ENCODE results near the gene SLC25A30.
"Not testable (repeated sequence)": the region's sequence is repeated elsewhere in the genome, so short reads cannot be mapped to it uniquely, and the experiment has no call there.

Gene SLC25A30

GRCh38 chr13:45364876-45365557 lies 53.2 kb downstream of the SLC25A30 start:
- no peak for FAIRE-seq

- FAIRE-seq: no peak
Observed at GRCh38 chr13:45362939-45363338, 55.2 kb downstream of the SLC25A30 start.

- FAIRE-seq: no peak
Observed at GRCh38 chr13:45361596-45362206, 56.5 kb downstream of the SLC25A30 start.

GRCh38 chr13:45356966-45357672 lies 61.1 kb downstream of the SLC25A30 start:
- FAIRE-seq: no peak

- no peak for FAIRE-seq
Observed at GRCh38 chr13:45353895-45354294, 64.3 kb downstream of the SLC25A30 start.

GRCh38 chr13:45352031-45352430 lies 66.1 kb downstream of the SLC25A30 start:
- FAIRE-seq: no peak

GRCh38 chr13:45350152-45350551 lies 68.0 kb downstream of the SLC25A30 start:
- FAIRE-seq: no peak

- FAIRE-seq: no peak
Observed at GRCh38 chr13:45349438-45349837, 68.7 kb downstream of the SLC25A30 start.

- not testable (repeated sequence) for FAIRE-seq
Observed at GRCh38 chr13:45344064-45344463, 74.1 kb downstream of the SLC25A30 start.

All from colon (tissue), 2 donors.